B cell (primary cell): ENCODE data around the gene BCL7B. TPM values are rescaled to one million over a fixed set of nuclear protein-coding genes. Genes with fewer than 3 reads are reported as not detected.

Experiments used
- ATAC-seq: fragments of 200-7000 bp; cut with Tn5 transposase; one replicate; pipeline ENCODE4 v1.10.0; 2021; ENCODE audit warnings: low read depth, mild to moderate bottlenecking, moderate number of reproducible peaks, moderate library complexity
- CTCF ChIA-PET: fragments of 350-600 bp; sonication (Branson Sonifier 250); formaldehyde crosslinking; loops from one replicate; lab custom pipeline; 2021; ENCODE audit warnings: antibody characterized with exemption, inconsistent platforms; lab: Charles Lee
- POLR2A ChIA-PET: fragments of 350-600 bp; sonication (Branson Sonifier 250); formaldehyde crosslinking; loops from one replicate; lab custom pipeline; 2021; ENCODE audit warnings: antibody characterized with exemption; lab: Charles Lee
- DNase-seq: peaks from one replicate; pipeline ENCODE4 v3.0.0; 2013
- H2AFZ ChIP-seq: 2 replicates; pipeline ENCODE4 v1.6.1; 2012; ENCODE audit warnings: mild to moderate bottlenecking, low read depth, low read length; ENCODE audit not compliant: insufficient read depth, poor library complexity, severe bottlenecking
- H3K27ac ChIP-seq, 2 donors: 1 replicate in 1 of 2; 2 replicates in 1 of 2; pipeline ENCODE4 v1.5.1; 2012 to 2013; ENCODE audit warnings: low read length in 2 of 2, mild to moderate bottlenecking in 2 of 2, moderate library complexity in 1 of 2
- H3K27me3 ChIP-seq, 4 experiments: fragments of 200-600 bp in 1 of 4; sonication (generic) in 1 of 4; replicated peaks in 1 of 4; 1 replicate in 2 of 4; 2 replicates in 2 of 4; pipeline versions ENCODE4 v1.6.1 to v1.7.0; 2013 to 2016; ENCODE audit warnings: low read length in 3 of 4, mild to moderate bottlenecking in 2 of 4, mixed read lengths in 1 of 4, moderate library complexity in 1 of 4; ENCODE audit not compliant: insufficient read depth in 4 of 4, control insufficient read depth in 3 of 4; ENCODE audit errors: control extremely low read depth in 1 of 4
- H3K36me3 ChIP-seq, 2 experiments: replicated peaks in 1 of 2; 1 replicate in 1 of 2; 2 replicates in 1 of 2; pipeline versions ENCODE4 v1.6.1 to v1.7.1; 2013; ENCODE audit warnings: low read length in 1 of 2; ENCODE audit not compliant: insufficient read depth in 2 of 2, control insufficient read depth in 1 of 2; ENCODE audit errors: control extremely low read depth in 1 of 2, extremely low read depth in 1 of 2
- H3K4me1 ChIP-seq, 2 donors: fragments of 200-600 bp in 1 of 2; sonication (generic) in 1 of 2; 1 replicate in 1 of 2; 2 replicates in 1 of 2; pipeline versions ENCODE4 v1.5.1 to v1.6.1; 2013 to 2017; ENCODE audit warnings: low read length in 2 of 2; ENCODE audit not compliant: control insufficient read depth in 2 of 2, insufficient read depth in 2 of 2
- H3K4me2 ChIP-seq: replicated peaks from 2 replicates; pipeline ENCODE3; 2012; ENCODE audit warnings: mild to moderate bottlenecking, low read depth, low read length; ENCODE audit not compliant: poor library complexity, severe bottlenecking
- H3K4me3 ChIP-seq, 5 experiments: fragments of 200-600 bp in 1 of 5; sonication (generic) in 1 of 5; 1 replicate in 3 of 5; 2 replicates in 2 of 5; pipeline versions ENCODE4 v1.5.1 to v1.7.0; 2011 to 2016; ENCODE audit warnings: low read length in 4 of 5, mild to moderate bottlenecking in 4 of 5, low read depth in 2 of 5, control low read depth in 1 of 5, moderate library complexity in 1 of 5; ENCODE audit not compliant: insufficient read depth in 1 of 5; ENCODE audit errors: control extremely low read depth in 1 of 5, extremely low read depth in 1 of 5
- H3K79me2 ChIP-seq: fragments of 200-600 bp; sonication (generic); one replicate; pipeline ENCODE4 v1.6.0; 2016; ENCODE audit warnings: low read length; ENCODE audit not compliant: control insufficient read depth, insufficient read depth
- H3K9ac ChIP-seq: fragments of 200-600 bp; sonication (generic); 2 replicates; pipeline ENCODE4 v1.6.1; 2017; ENCODE audit warnings: mild to moderate bottlenecking, low read length, moderate library complexity
- H3K9me3 ChIP-seq, 3 donors: one replicate each; pipeline versions ENCODE4 v1.6.1 to v1.7.1; 2013; ENCODE audit warnings: low read length in 2 of 3; ENCODE audit not compliant: control insufficient read depth in 2 of 3, insufficient read depth in 1 of 3; ENCODE audit errors: control extremely low read depth in 1 of 3
- H4K20me1 ChIP-seq: 2 replicates; pipeline ENCODE4 v1.6.0; 2012; ENCODE audit warnings: mild to moderate bottlenecking, low read length; ENCODE audit not compliant: insufficient read depth, control insufficient read depth, poor library complexity, severe bottlenecking
- H3K27ac Mint-ChIP-seq: one replicate; pipeline ENCODE4 v1.8.0; 2021; ENCODE audit warnings: mixed read lengths
- H3K27me3 Mint-ChIP-seq: one replicate; pipeline ENCODE4 v1.8.0; 2021; ENCODE audit warnings: mixed read lengths
- H3K4me1 Mint-ChIP-seq: one replicate; pipeline ENCODE4 v1.8.0; 2021; ENCODE audit warnings: mixed read lengths
- H3K4me3 Mint-ChIP-seq: one replicate; pipeline ENCODE4 v1.8.0; 2021; ENCODE audit warnings: mixed read lengths
- H3K9me3 Mint-ChIP-seq: one replicate; pipeline ENCODE4 v1.8.0; 2022; ENCODE audit warnings: mixed read lengths; ENCODE audit not compliant: insufficient read depth
- EZH2 ChIP-seq: IDR thresholded peaks from 2 replicates; pipeline ENCODE4 v1.6.1; 2012; ENCODE audit warnings: borderline replicate concordance, low read depth, mild to moderate bottlenecking, moderate library complexity, low read length; ENCODE audit not compliant: insufficient read depth, poor library complexity, severe bottlenecking
- WGBS: methylation state at CpG from one replicate; pipeline ENCODE4 v1.1.5; 2013; ENCODE audit warnings: missing lambda C conversion rate; ENCODE audit not compliant: insufficient coverage; 5-methylcytosine and 5-hydroxymethylcytosine counted together
- intact Hi-C: fragments of 100-400 bp; cut with micrococcal nuclease; formaldehyde crosslinking; loops from one replicate; pipeline ENCODE4 v1.10.0; 2022
- polyA plus RNA-seq: library from polyadenylated mRNA; depleted of rRNA; stranded (reverse); fragments of >200 nt; gene quantifications from 2 replicates; pipeline ENCODE4 v1.2.3, GENCODE V29; 2012
- total RNA-seq, 2 donors: library from RNA; stranded (reverse); fragments of 120-200 nt in 1 of 2; gene quantifications; 1 replicate in 1 of 2; 2 replicates in 1 of 2; pipeline versions ENCODE4 v1.2.3 to v1.2.4, GENCODE V29; 2013 to 2022
- TF ChIP-seq, protein P1 (sequence below): fragments of 200-600 bp; IDR thresholded peaks from one replicate; pipeline ENCODE4 v1.8.0; 2022; ENCODE audit warnings: antibody characterized with exemption, mild to moderate bottlenecking

Gene BCL7B
- total and polyA plus RNA-seq, 2 donors (not counting 1 experiment from before 2014, with no cell fraction given) = 61.9 to 69.8 TPM

GRCh38 chr7:73585196-73585595, 27.7 kb upstream of the BCL7B start:
- no peaks in the 10 kb centered on the region for H3K27me3 ChIP-seq
- no peaks in the 10 kb centered on the region for H3K27me3 Mint-ChIP-seq
- no peaks in the 10 kb centered on the region for H3K79me2 ChIP-seq
- intact Hi-C loops = no loop called here
- no peak overlapping the region for H3K27ac ChIP-seq
- ATAC-seq (no peak), DNase-seq (no peak)
- no peaks in the 10 kb centered on the region for H3K9me3 ChIP-seq
- peaks cover 3 to 4% of the 10 kb centered on the region in 2 donors for H3K4me1 ChIP-seq
- CTCF ChIA-PET = interaction anchor here (3.5 kb wide), 1 partner anchor 20 kb away, joined by 18 read pairs; no protein-coding TSS in a partner anchor
- no peak overlapping the region for H3K9ac ChIP-seq
- no peak overlapping the region for H3K4me2 ChIP-seq
- 92% methylated on average over 2 of the region's 2 CpGs for WGBS
- no peak overlapping the region for H3K27ac Mint-ChIP-seq
- no peaks in the 10 kb centered on the region for H3K9me3 Mint-ChIP-seq
- no peak overlapping the region for H2AFZ ChIP-seq
- H3K36me3 ChIP-seq = no peaks in the 10 kb centered on the region
- H3K4me3 ChIP-seq = no peak overlapping the region
- H4K20me1 ChIP-seq = no peaks in the 10 kb centered on the region
- TF ChIP-seq, protein P1, sequence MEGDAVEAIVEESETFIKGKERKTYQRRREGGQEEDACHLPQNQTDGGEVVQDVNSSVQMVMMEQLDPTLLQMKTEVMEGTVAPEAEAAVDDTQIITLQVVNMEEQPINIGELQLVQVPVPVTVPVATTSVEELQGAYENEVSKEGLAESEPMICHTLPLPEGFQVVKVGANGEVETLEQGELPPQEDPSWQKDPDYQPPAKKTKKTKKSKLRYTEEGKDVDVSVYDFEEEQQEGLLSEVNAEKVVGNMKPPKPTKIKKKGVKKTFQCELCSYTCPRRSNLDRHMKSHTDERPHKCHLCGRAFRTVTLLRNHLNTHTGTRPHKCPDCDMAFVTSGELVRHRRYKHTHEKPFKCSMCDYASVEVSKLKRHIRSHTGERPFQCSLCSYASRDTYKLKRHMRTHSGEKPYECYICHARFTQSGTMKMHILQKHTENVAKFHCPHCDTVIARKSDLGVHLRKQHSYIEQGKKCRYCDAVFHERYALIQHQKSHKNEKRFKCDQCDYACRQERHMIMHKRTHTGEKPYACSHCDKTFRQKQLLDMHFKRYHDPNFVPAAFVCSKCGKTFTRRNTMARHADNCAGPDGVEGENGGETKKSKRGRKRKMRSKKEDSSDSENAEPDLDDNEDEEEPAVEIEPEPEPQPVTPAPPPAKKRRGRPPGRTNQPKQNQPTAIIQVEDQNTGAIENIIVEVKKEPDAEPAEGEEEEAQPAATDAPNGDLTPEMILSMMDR = no peak
- no peak for TF ChIP-seq EZH2
- no peak overlapping the region for H3K4me3 Mint-ChIP-seq
- POLR2A ChIA-PET = no interaction called here
- H3K4me1 Mint-ChIP-seq = peaks cover 10% of the 10 kb centered on the region

GRCh38 chr7:73582664-73583202, 25.2 kb upstream of the BCL7B start:
- ATAC-seq = no peak
- CTCF ChIA-PET = interaction anchor here (1.3 kb wide), 1 partner anchor 24 kb away, joined by 3 read pairs; no protein-coding TSS in a partner anchor
- H3K79me2 ChIP-seq = peaks cover 4% of the 10 kb centered on the region

More at GRCh38 chr7:73582664-73583202, 25.2 kb upstream of the BCL7B start:
- H3K9me3 ChIP-seq = no peaks in the 10 kb centered on the region
- intact Hi-C loops = no loop called here
- WGBS = 93% methylated on average over 4 of the region's 6 CpGs
- no peaks in the 10 kb centered on the region for H3K36me3 ChIP-seq
- H3K4me2 ChIP-seq = no peak overlapping the region
- no peak for DNase-seq
- POLR2A ChIA-PET = no interaction called here
- H3K4me1 Mint-ChIP-seq = peaks cover 19% of the 10 kb centered on the region
- no peaks in the 10 kb centered on the region for H3K27me3 Mint-ChIP-seq
- TF ChIP-seq EZH2 = no peak
- TF ChIP-seq, protein P1 = no peak
- no peak overlapping the region for H2AFZ ChIP-seq
- H3K4me3 ChIP-seq = no peak overlapping the region
- H3K9me3 Mint-ChIP-seq = no peaks in the 10 kb centered on the region
- H4K20me1 ChIP-seq = no peaks in the 10 kb centered on the region
- no peak overlapping the region for H3K4me3 Mint-ChIP-seq
- no peak overlapping the region for H3K27ac ChIP-seq
- H3K9ac ChIP-seq = no peak overlapping the region
- no peaks in the 10 kb centered on the region for H3K27me3 ChIP-seq
- peaks cover 6 to 11% of the 10 kb centered on the region in 2 donors for H3K4me1 ChIP-seq
- no peak overlapping the region for H3K27ac Mint-ChIP-seq
